ENCODE measurements around the gene TRAPPC3L. TPM values are rescaled to one million over a fixed set of nuclear protein-coding genes. Genes with fewer than 3 reads are reported as not detected.

TRAPPC3L gene
- total RNA-seq, 1 experiment from 2014 or later, result not detected

DNA sequence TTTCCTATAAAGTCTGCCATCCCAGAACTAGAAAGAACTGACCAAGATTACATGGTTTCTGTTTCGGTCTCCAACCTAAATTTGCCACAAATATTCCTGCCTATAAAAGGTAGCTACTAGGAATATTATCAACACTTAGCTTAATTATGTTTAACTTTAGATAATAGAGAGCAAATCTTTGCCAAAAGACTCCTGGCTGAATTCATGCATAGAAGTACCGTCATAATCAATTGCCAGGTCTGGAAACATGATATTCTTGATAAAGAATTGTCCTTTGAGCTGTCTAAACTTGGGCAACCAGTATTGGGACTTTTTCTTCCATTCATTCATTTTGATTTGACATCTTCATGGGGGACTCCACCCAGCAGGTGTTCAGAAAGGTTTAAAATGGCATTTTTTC lies 61.9 kb downstream of the TRAPPC3L start:
- ATAC-seq, result no peak
- DNase-seq (ENCODE audit: low read depth, low spot score), result no peak

GRCh38 chr6:116482780-116483179 lies 62.7 kb downstream of the TRAPPC3L start:
- no peaks in the 10 kb centered on the region for H3K27me3 ChIP-seq (ENCODE audit: insufficient read depth, low read length)
- TF ChIP-seq FOSL1 (IDR thresholded peaks at IDR 0.05; ENCODE audit: low read depth) (no peak), JUND (IDR thresholded peaks at IDR 0.05) (no peak), EZH2 (IDR thresholded peaks at IDR 0.05) (no peak), RAD21 (IDR thresholded peaks at IDR 0.05; ENCODE audit: low read depth) (no peak), ZBTB33 (IDR thresholded peaks at IDR 0.05; ENCODE audit: extremely low read depth, insufficient replicate concordance, low read length) (no peak), TCF7L2 (IDR thresholded peaks at IDR 0.05; ENCODE audit: borderline replicate concordance, extremely low read depth, insufficient read depth, insufficient read length) (no peak), SRF (IDR thresholded peaks at IDR 0.05; ENCODE audit: low read depth) (no peak), REST (IDR thresholded peaks at IDR 0.05; ENCODE audit: low read depth) (no peak), MAX (IDR thresholded peaks at IDR 0.05) (no peak)

More for the DNA sequence above, 61.9 kb downstream of the TRAPPC3L start:
- TF ChIP-seq FOSL1 (IDR thresholded peaks at IDR 0.05; ENCODE audit: low read depth) (no peak), ELF1 (IDR thresholded peaks at IDR 0.05; ENCODE audit: borderline replicate concordance, low read depth) (no peak), EGR1 (IDR thresholded peaks at IDR 0.05; ENCODE audit: low read depth) (no peak)
- TF ChIP-seq, protein P1, sequence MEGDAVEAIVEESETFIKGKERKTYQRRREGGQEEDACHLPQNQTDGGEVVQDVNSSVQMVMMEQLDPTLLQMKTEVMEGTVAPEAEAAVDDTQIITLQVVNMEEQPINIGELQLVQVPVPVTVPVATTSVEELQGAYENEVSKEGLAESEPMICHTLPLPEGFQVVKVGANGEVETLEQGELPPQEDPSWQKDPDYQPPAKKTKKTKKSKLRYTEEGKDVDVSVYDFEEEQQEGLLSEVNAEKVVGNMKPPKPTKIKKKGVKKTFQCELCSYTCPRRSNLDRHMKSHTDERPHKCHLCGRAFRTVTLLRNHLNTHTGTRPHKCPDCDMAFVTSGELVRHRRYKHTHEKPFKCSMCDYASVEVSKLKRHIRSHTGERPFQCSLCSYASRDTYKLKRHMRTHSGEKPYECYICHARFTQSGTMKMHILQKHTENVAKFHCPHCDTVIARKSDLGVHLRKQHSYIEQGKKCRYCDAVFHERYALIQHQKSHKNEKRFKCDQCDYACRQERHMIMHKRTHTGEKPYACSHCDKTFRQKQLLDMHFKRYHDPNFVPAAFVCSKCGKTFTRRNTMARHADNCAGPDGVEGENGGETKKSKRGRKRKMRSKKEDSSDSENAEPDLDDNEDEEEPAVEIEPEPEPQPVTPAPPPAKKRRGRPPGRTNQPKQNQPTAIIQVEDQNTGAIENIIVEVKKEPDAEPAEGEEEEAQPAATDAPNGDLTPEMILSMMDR (IDR thresholded peaks at IDR 0.05 in 2 of 3, conservative IDR thresholded peaks at IDR 0.05 in 1 of 3; ENCODE audit: borderline replicate concordance in 1 of 3, insufficient read depth in 1 of 3, low read depth in 2 of 3, low read length in 2 of 3), result no peak
- Histone ChIP-seq H3K9ac (ENCODE audit: low read length) (no peak overlapping the region), H3K4me1 (ENCODE audit: control insufficient read depth in 1 of 2, insufficient read depth in 2 of 2, low read length in 2 of 2) (no peaks in the 10 kb centered on the region), H3K9me3 (ENCODE audit: control insufficient read depth in 1 of 2, insufficient read depth in 1 of 2, low read depth in 1 of 2, low read length in 2 of 2) (no peaks in the 10 kb centered on the region), H2AFZ (ENCODE audit: low read depth, low read length, poor library complexity, severe bottlenecking) (no peak overlapping the region), H4K20me1 (ENCODE audit: insufficient read depth) (no peaks in the 10 kb centered on the region), H3K79me2 (ENCODE audit: insufficient read depth, low read length) (no peaks in the 10 kb centered on the region), H3K27me3 (ENCODE audit: insufficient read depth, low read length) (no peaks in the 10 kb centered on the region), H3K4me3 (replicated peaks in 1 of 2; ENCODE audit: low read depth in 1 of 2, low read length in 2 of 2) (no peak overlapping the region), H3K4me2 (ENCODE audit: low read length) (no peak overlapping the region), H3K36me3 (ENCODE audit: control insufficient read depth in 1 of 2, insufficient read depth in 2 of 2, low read length in 2 of 2) (no peaks in the 10 kb centered on the region), H3K27ac (ENCODE audit: low read depth, low read length) (no peak overlapping the region), H3K9me2 (ENCODE audit: insufficient read depth) (no peaks in the 10 kb centered on the region)
- intact Hi-C loops (cut with micrococcal nuclease), result no loop called here
- RAD21 ChIA-PET (ENCODE audit: low non-redundant PET in 1 of 2, low total read pairs in 2 of 2, uncharacterized antibody in 2 of 2, unreplicated experiment in 2 of 2), result no interaction called here
- CTCF ChIA-PET, result no interaction called here
- no TSS peak for BruUV-seq (replicated peaks)
- POLR2A ChIA-PET, result no interaction called here

More at GRCh38 chr6:116482780-116483179, 62.7 kb downstream of the TRAPPC3L start:
- no peak overlapping the region for H3K4me3 ChIP-seq (replicated peaks in 1 of 2; ENCODE audit: low read depth in 1 of 2, low read length in 2 of 2)
- H3K9ac ChIP-seq (ENCODE audit: low read length), result no peak overlapping the region
- H4K20me1 ChIP-seq (ENCODE audit: insufficient read depth), result no peaks in the 10 kb centered on the region
- no peak overlapping the region for H3K4me2 ChIP-seq (ENCODE audit: low read length)
- no peaks in the 10 kb centered on the region for H3K9me2 ChIP-seq (ENCODE audit: insufficient read depth)
- ATAC-seq, result no peak
- no peak overlapping the region for H3K27ac ChIP-seq (ENCODE audit: low read depth, low read length)
- no peak overlapping the region for H2AFZ ChIP-seq (ENCODE audit: low read depth, low read length, poor library complexity, severe bottlenecking)
- POLR2A ChIA-PET, result no interaction called here
- H3K4me1 ChIP-seq (ENCODE audit: control insufficient read depth in 1 of 2, insufficient read depth in 2 of 2, low read length in 2 of 2), result no peaks in the 10 kb centered on the region
- H3K36me3 ChIP-seq (ENCODE audit: control insufficient read depth in 1 of 2, insufficient read depth in 2 of 2, low read length in 2 of 2), result no peaks in the 10 kb centered on the region
- intact Hi-C loops (cut with micrococcal nuclease), result no loop called here
- CTCF ChIA-PET, result no interaction called here
- DNase-seq (ENCODE audit: low read depth, low spot score), result no peak
- RAD21 ChIA-PET (ENCODE audit: low non-redundant PET in 1 of 2, low total read pairs in 2 of 2, uncharacterized antibody in 2 of 2, unreplicated experiment in 2 of 2), result no interaction called here
- H3K9me3 ChIP-seq (ENCODE audit: control insufficient read depth in 1 of 2, insufficient read depth in 1 of 2, low read depth in 1 of 2, low read length in 2 of 2), result no peaks in the 10 kb centered on the region
- no TSS peak for BruUV-seq (replicated peaks)
- no peaks in the 10 kb centered on the region for H3K79me2 ChIP-seq (ENCODE audit: insufficient read depth, low read length)

All from HCT116 (cell line).